DOHH2 (cell line): Measurements from ENCODE around the gene MED13L.

ENCODE experiments used
- H3F3A ChIP-seq: fragments of 200-600 bp; sonication (generic), shearing (Covaris generic); 2 replicates; pipeline ENCODE4 v1.6.0; 2016; ENCODE audit warnings: antibody characterized with exemption, mild to moderate bottlenecking; ENCODE audit not compliant: control insufficient read depth, insufficient read depth
- H3K27ac ChIP-seq: fragments of 200-600 bp; sonication (generic); 2 replicates; pipeline ENCODE4 v1.5.1; 2014; ENCODE audit warnings: low read depth, mild to moderate bottlenecking, low read length, moderate library complexity
- H3K27me3 ChIP-seq: fragments of 200-600 bp; sonication (generic); 2 replicates; pipeline ENCODE4 v1.6.1; 2014; ENCODE audit warnings: mild to moderate bottlenecking, low read length, mixed read lengths; ENCODE audit not compliant: control insufficient read depth
- H3K36me3 ChIP-seq: fragments of 200-600 bp; sonication (generic); 2 replicates; pipeline ENCODE4 v1.6.1; 2014; ENCODE audit warnings: mild to moderate bottlenecking, low read length, moderate library complexity, mixed read lengths; ENCODE audit not compliant: control insufficient read depth
- H3K4me1 ChIP-seq: fragments of 200-600 bp; sonication (generic); 2 replicates; pipeline ENCODE4 v1.6.1; 2014; ENCODE audit warnings: mild to moderate bottlenecking, low read length, mixed read lengths; ENCODE audit not compliant: control insufficient read depth
- H3K4me2 ChIP-seq: fragments of 200-600 bp; sonication (generic); 2 replicates; pipeline ENCODE4 v1.6.0; 2014; ENCODE audit warnings: mild to moderate bottlenecking, low read length, moderate library complexity
- H3K4me3 ChIP-seq: fragments of 200-600 bp; sonication (generic); 2 replicates; pipeline ENCODE4 v1.5.1; 2014; ENCODE audit warnings: mild to moderate bottlenecking, low read length, mixed read lengths
- H3K79me2 ChIP-seq: fragments of 200-600 bp; sonication (generic); 2 replicates; pipeline ENCODE4 v1.6.1; 2014; ENCODE audit warnings: mild to moderate bottlenecking, low read length, mixed read lengths; ENCODE audit not compliant: control insufficient read depth
- H3K9me2 ChIP-seq: fragments of 200-600 bp; sonication (generic); replicated peaks from 2 replicates; pipeline ENCODE4 v1.6.1; 2014; ENCODE audit warnings: mild to moderate bottlenecking, low read length, mixed read lengths; ENCODE audit not compliant: control insufficient read depth
- H3K9me3 ChIP-seq: fragments of 200-600 bp; sonication (generic); 2 replicates; pipeline ENCODE4 v1.6.1; 2014; ENCODE audit warnings: antibody characterized with exemption, low read length, mixed read lengths; ENCODE audit not compliant: control insufficient read depth, insufficient read depth
- H4K20me1 ChIP-seq: fragments of 200-600 bp; sonication (generic); 2 replicates; pipeline ENCODE4 v1.6.0; 2014; ENCODE audit warnings: low read depth, mild to moderate bottlenecking, antibody characterized with exemption, low read length, moderate library complexity; ENCODE audit not compliant: control insufficient read depth, insufficient read depth
- CTCF ChIP-seq: fragments of 200-600 bp; sonication (generic); IDR thresholded peaks from one replicate; pipeline ENCODE4 v1.5.1; 2014; ENCODE audit warnings: antibody characterized with exemption, mild to moderate bottlenecking, low read depth, low read length; ENCODE audit not compliant: poor library complexity, severe bottlenecking
- EZH2phosphoT487 ChIP-seq: fragments of 200-600 bp; sonication (generic); IDR thresholded peaks from 2 replicates; pipeline ENCODE4 v1.6.1; 2017; ENCODE audit warnings: borderline replicate concordance, mild to moderate bottlenecking, antibody characterized with exemption, low read length, moderate library complexity, mixed read lengths

MED13L gene

GRCh38 chr12:116278279-116278626 lies 760 bp upstream of the MED13L start:
- Histone ChIP-seq H3F3A (0 out of 2 replicates have a peak, but pooled peaks cover 3% of the 10 kb centered on the region), H4K20me1 (peaks cover 24% of the 10 kb centered on the region; the same call in 1 of the 2 replicates), H3K4me3 (peak overlapping the region; percentile 76), H3K36me3 (no peaks in the 10 kb centered on the region), H3K4me2 (peak overlapping the region; percentile 81), H3K9me3 (no peaks in the 10 kb centered on the region), H3K27me3 (peaks cover 30% of the 10 kb centered on the region), H3K79me2 (peaks cover 36% of the 10 kb centered on the region), H3K27ac (no peak overlapping the region), H3K9me2 (no peaks in the 10 kb centered on the region), H3K4me1 (peaks cover 37% of the 10 kb centered on the region)
- TF ChIP-seq EZH2phosphoT487 (no peak), CTCF (no peak)

GRCh38 chr12:116276652-116277466 lies 634 bp downstream of the MED13L start:
- Histone ChIP-seq H3F3A (0 out of 2 replicates have a peak, but pooled peaks cover 3% of the 10 kb centered on the region), H4K20me1 (peaks cover 24% of the 10 kb centered on the region; the same call in 1 of the 2 replicates), H3K9me3 (no peaks in the 10 kb centered on the region), H3K4me3 (peak overlapping the region; percentile 94), H3K27me3 (peaks cover 24% of the 10 kb centered on the region), H3K79me2 (peaks cover 50% of the 10 kb centered on the region), H3K4me2 (peak overlapping the region; percentile 98), H3K36me3 (no peaks in the 10 kb centered on the region), H3K4me1 (peaks cover 28% of the 10 kb centered on the region), H3K9me2 (no peaks in the 10 kb centered on the region), H3K27ac (peak overlapping the region; percentile 15)
- TF ChIP-seq CTCF (no peak), EZH2phosphoT487 (no peak)

- H3K36me3 ChIP-seq, result no peaks in the 10 kb centered on the region
- TF ChIP-seq EZH2phosphoT487, result no peak
- no peak for TF ChIP-seq CTCF
- no peaks in the 10 kb centered on the region for H3K9me2 ChIP-seq
- H4K20me1 ChIP-seq, result peaks cover 24% of the 10 kb centered on the region; the same call in 1 of the 2 replicates
- H3K27ac ChIP-seq, result no peak overlapping the region
- peaks cover 13% of the 10 kb centered on the region for H3K27me3 ChIP-seq
- no peaks in the 10 kb centered on the region for H3K9me3 ChIP-seq
- peak overlapping the region; percentile 94; the same call in 1 of the 2 replicates for H3K4me3 ChIP-seq
- 0 out of 2 replicates have a peak, but pooled peaks cover 3% of the 10 kb centered on the region for H3F3A ChIP-seq
- peaks cover 69% of the 10 kb centered on the region for H3K79me2 ChIP-seq
- peaks cover 28% of the 10 kb centered on the region for H3K4me1 ChIP-seq
- peak overlapping the region; percentile 98 for H3K4me2 ChIP-seq
Measured at GRCh38 chr12:116274551-116275375, 2.7 kb downstream of the MED13L start.
